GM12878 (cell line): ENCODE results near the gene FMN2. TPM values are rescaled to one million over a fixed set of nuclear protein-coding genes. Genes with fewer than 3 reads are reported as not detected.

Experiments
- ATAC-seq: fragments of 200-7000 bp; cut with Tn5 transposase; 3 replicates; pipeline ENCODE4 v1.9.1; 2020; ENCODE audit warnings: mild to moderate bottlenecking, moderate library complexity
- BruUV-seq: library from RNA; stranded (reverse); fragments of 400-500 nt; replicated peaks from 2 replicates; lab custom pipeline; 2021; lab: Mats Ljungman, UMichigan
- CTCF ChIA-PET: fragments of 300-600 bp; sonication (Branson Sonifier 250); formaldehyde crosslinking; extraction: SDS; loops from one replicate; lab custom pipeline; 2021; ENCODE audit warnings: inconsistent platforms; lab: Yijun Ruan, JAX
- POLR2A ChIA-PET: fragments of 350-600 bp; formaldehyde crosslinking; extraction: SDS; loops from one replicate; lab custom pipeline; 2021; ENCODE audit warnings: inconsistent platforms; lab: Charles Lee
- RAD21 ChIA-PET: fragments of 300-600 bp; sonication (Branson Sonifier 250); formaldehyde crosslinking; loops from one replicate; lab custom pipeline; 2023; ENCODE audit warnings: antibody characterized with exemption; ENCODE audit not compliant: unreplicated experiment; lab: Charles Lee
- SMC1A ChIA-PET: fragments of 300-600 bp; sonication (Branson Sonifier 250); formaldehyde crosslinking; loops from one replicate; lab custom pipeline; 2023; ENCODE audit not compliant: unreplicated experiment, uncharacterized antibody; lab: Charles Lee
- DNase-seq: peaks from one replicate; pipeline ENCODE4 v3.0.0-alpha.2; 2011; ENCODE audit warnings: low read depth, low spot score
- FAIRE-seq: peaks from 3 replicates; lab custom pipeline; 2011; peaks lifted over from hg19 to GRCh38; lab: Jason Lieb, UNC
- H2AFZ ChIP-seq: 2 replicates; pipeline ENCODE4 v1.6.0; 2011; ENCODE audit warnings: low read depth, low read length, control low read depth; ENCODE audit not compliant: control insufficient read depth
- H3K27ac ChIP-seq: 2 replicates; pipeline ENCODE4 v1.5.1; 2011; ENCODE audit warnings: control low read depth; ENCODE audit not compliant: control insufficient read depth, insufficient read depth
- H3K27me3 ChIP-seq, 2 experiments: replicated peaks in 1 of 2; 2 replicates each; pipeline versions ENCODE4 v1.6.0 to v1.6.1; 2011; ENCODE audit warnings: low read length in 1 of 2; ENCODE audit not compliant: control insufficient read depth in 2 of 2, insufficient read depth in 2 of 2
- H3K36me3 ChIP-seq, 2 experiments: 2 replicates each; pipeline ENCODE4 v1.5.1; 2011; ENCODE audit warnings: low read length in 1 of 2; ENCODE audit not compliant: control insufficient read depth in 2 of 2, insufficient read depth in 2 of 2
- H3K4me1 ChIP-seq: 2 replicates; pipeline ENCODE4 v1.6.1; 2011; ENCODE audit warnings: mild to moderate bottlenecking, low read length, moderate library complexity, mixed read lengths; ENCODE audit not compliant: control insufficient read depth, insufficient read depth
- H3K4me2 ChIP-seq: 2 replicates; pipeline ENCODE4 v1.6.0; 2011; ENCODE audit warnings: control low read depth; ENCODE audit not compliant: control insufficient read depth, insufficient read depth
- H3K4me3 ChIP-seq: fragments of 200-600 bp; sonication (generic); 2 replicates; pipeline ENCODE4 v1.5.1; 2016
- H3K79me2 ChIP-seq: 2 replicates; pipeline ENCODE4 v1.6.0; 2011; ENCODE audit warnings: low read length; ENCODE audit not compliant: control insufficient read depth, insufficient read depth
- H3K9ac ChIP-seq: 2 replicates; pipeline ENCODE4 v1.8.0; 2011; ENCODE audit warnings: low read length, control low read depth, mixed read lengths; ENCODE audit not compliant: control insufficient read depth, insufficient read depth
- H3K9me3 ChIP-seq: replicated peaks from 3 replicates; pipeline ENCODE4 v1.5.1; 2011; ENCODE audit warnings: mild to moderate bottlenecking, low read length; ENCODE audit not compliant: control insufficient read depth, insufficient read depth
- H4K20me1 ChIP-seq: 2 replicates; pipeline ENCODE4 v1.6.0; 2011; ENCODE audit not compliant: control insufficient read depth, insufficient read depth
- BRCA1 ChIP-seq: IDR thresholded peaks from 2 replicates; pipeline ENCODE4 v1.6.1; 2011; ENCODE audit warnings: low read depth, low read length, improper control_type of control experiment
- CBX5 ChIP-seq: sonication (generic); IDR thresholded peaks from 2 replicates; pipeline ENCODE4 v1.6.1; 2016; ENCODE audit warnings: low read depth, moderate library complexity, mild to moderate bottlenecking, inconsistent platforms
- CHD1 ChIP-seq: IDR thresholded peaks from 2 replicates; pipeline ENCODE4 v1.6.1; 2012; ENCODE audit warnings: low read depth, low read length, improper control_type of control experiment
- EED ChIP-seq: sonication (generic); IDR thresholded peaks from 2 replicates; pipeline ENCODE4 v1.6.1; 2016; ENCODE audit warnings: antibody characterized with exemption, low read depth
- FOXM1 ChIP-seq: IDR thresholded peaks from 2 replicates; pipeline ENCODE4 v1.6.1; 2012; ENCODE audit warnings: low read depth, mild to moderate bottlenecking, inconsistent platforms, low read length, moderate library complexity
- NR2F1 ChIP-seq: fragments of 450-650 bp; conservative IDR thresholded peaks from 2 replicates; pipeline ENCODE4 v1.6.1; 2017; ENCODE audit warnings: mild to moderate bottlenecking
- PAX5 ChIP-seq: IDR thresholded peaks from 2 replicates; pipeline ENCODE4 v1.6.1; 2011; ENCODE audit warnings: low read depth, low read length, borderline replicate concordance
- YBX1 ChIP-seq: fragments of 450-650 bp; IDR thresholded peaks from 2 replicates; pipeline ENCODE4 v1.6.1; 2016; ENCODE audit warnings: antibody characterized with exemption
- ZNF622 ChIP-seq: fragments of 450-650 bp; IDR thresholded peaks from 2 replicates; pipeline ENCODE4 v1.6.1; 2017; ENCODE audit warnings: mild to moderate bottlenecking, inconsistent platforms
- WGBS: methylation state at CpG from one replicate; pipeline ENCODE4 v1.1.6; 2016; ENCODE audit warnings: low lambda C conversion rate; ENCODE audit not compliant: insufficient replicate concordance, insufficient coverage; ENCODE audit errors: missing lambda C conversion rate; 5-methylcytosine and 5-hydroxymethylcytosine counted together
- in situ Hi-C: fragments of 300-500 bp; cut with MboI; formaldehyde crosslinking; loops from 9 replicates; pipeline ENCODE4 v1.14.3; 2018; ENCODE audit warnings: mixed read lengths
- intact Hi-C: fragments of 100-400 bp; cut with micrococcal nuclease; formaldehyde crosslinking; loops from one replicate; pipeline ENCODE4 v1.14.2; 2022; ENCODE audit not compliant: unreplicated experiment
- polyA plus RNA-seq, 11 experiments: library from polyadenylated mRNA; depleted of rRNA in 4 of 11; unstranded in 6 of 11; stranded (reverse) in 5 of 11; fragments of >200 nt; fragmentation: Nextera tagmentation in 4 of 11; fragmentation: Illumina TruSeq in 1 of 11; extraction: Ambion mirVana in 4 of 11; extraction: Trizol in 1 of 11; gene quantifications; 1 replicate in 1 of 11; 2 replicates in 10 of 11; pipeline versions ENCODE4 v1.2.1 to v1.2.3, GENCODE V29; 2011 to 2016; ENCODE audit warnings: inconsistent platforms in 2 of 11, missing spikeins in 2 of 11, low read depth in 1 of 11
- total RNA-seq, 4 experiments: library from RNA; depleted of rRNA in 3 of 4; stranded (reverse); fragments of >200 nt in 3 of 4; fragmentation: Illumina TruSeq in 1 of 4; extraction: Trizol in 1 of 4; gene quantifications; 2 replicates each; pipeline versions ENCODE4 v1.2.1 to v1.2.3, GENCODE V29; 2013 to 2021
- TF ChIP-seq, protein P1 (sequence below): fragments of 450-650 bp; IDR thresholded peaks from 2 replicates; pipeline ENCODE4 v1.6.1; 2016; ENCODE audit warnings: mild to moderate bottlenecking
- TF ChIP-seq, protein P2 (sequence below): IDR thresholded peaks from 2 replicates; pipeline ENCODE4 v1.6.1; 2011; ENCODE audit warnings: mild to moderate bottlenecking, low read depth, low read length, moderate library complexity; ENCODE audit not compliant: insufficient replicate concordance
- TF ChIP-seq, protein P3 (sequence below): fragments of 450-650 bp; IDR thresholded peaks from 2 replicates; pipeline ENCODE4 v1.6.1; 2017; ENCODE audit warnings: mild to moderate bottlenecking, low read depth, inconsistent platforms; ENCODE audit not compliant: poor library complexity, severe bottlenecking
- TF ChIP-seq, protein P4 (sequence below): IDR thresholded peaks from 2 replicates; pipeline ENCODE4 v1.6.1; 2012; ENCODE audit warnings: low read depth, low read length, improper control_type of control experiment

Gene FMN2
- total and polyA plus RNA-seq, 10 of the 15 experiments (the other 5 are each of a cell fraction or from before 2014, with no cell fraction given), result 0.60 TPM; not detected in 9

DNA sequence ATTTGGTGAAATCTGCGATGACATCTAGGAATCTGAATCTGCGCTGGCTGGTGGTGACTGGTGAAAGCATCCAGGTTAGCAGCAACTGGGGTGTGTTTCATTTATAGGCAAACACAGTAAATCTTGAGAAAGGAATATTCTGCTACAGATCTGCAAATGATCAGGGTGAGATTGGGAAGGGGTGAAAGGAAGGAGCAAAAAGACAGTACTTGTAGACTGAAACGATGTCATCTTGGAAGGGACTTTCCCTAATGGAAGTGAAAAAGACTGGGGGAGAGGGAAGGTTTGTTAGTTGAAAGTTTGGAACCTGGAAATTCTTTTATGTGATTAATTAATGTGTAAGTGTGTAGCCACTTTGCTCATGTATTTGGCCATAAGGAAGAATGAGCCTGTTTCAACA is 228.3 kb downstream of the FMN2 start:
- BruUV-seq, result no TSS peak
- H3K27me3 ChIP-seq, result no peaks in the 10 kb centered on the region
- CTCF ChIA-PET, result no interaction called here
- SMC1A ChIA-PET, result interaction anchor here (0.9 kb wide), 1 partner anchor 13 kb away, joined by 3 read pairs; no protein-coding TSS in a partner anchor
- DNase-seq, result no peak
- no peak for TF ChIP-seq EED
- TF ChIP-seq, protein P1, sequence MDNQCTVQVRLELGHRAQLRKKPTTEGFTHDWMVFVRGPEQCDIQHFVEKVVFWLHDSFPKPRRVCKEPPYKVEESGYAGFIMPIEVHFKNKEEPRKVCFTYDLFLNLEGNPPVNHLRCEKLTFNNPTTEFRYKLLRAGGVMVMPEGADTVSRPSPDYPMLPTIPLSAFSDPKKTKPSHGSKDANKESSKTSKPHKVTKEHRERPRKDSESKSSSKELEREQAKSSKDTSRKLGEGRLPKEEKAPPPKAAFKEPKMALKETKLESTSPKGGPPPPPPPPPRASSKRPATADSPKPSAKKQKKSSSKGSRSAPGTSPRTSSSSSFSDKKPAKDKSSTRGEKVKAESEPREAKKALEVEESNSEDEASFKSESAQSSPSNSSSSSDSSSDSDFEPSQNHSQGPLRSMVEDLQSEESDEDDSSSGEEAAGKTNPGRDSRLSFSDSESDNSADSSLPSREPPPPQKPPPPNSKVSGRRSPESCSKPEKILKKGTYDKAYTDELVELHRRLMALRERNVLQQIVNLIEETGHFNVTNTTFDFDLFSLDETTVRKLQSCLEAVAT, result no peak
- TF ChIP-seq, protein P2, sequence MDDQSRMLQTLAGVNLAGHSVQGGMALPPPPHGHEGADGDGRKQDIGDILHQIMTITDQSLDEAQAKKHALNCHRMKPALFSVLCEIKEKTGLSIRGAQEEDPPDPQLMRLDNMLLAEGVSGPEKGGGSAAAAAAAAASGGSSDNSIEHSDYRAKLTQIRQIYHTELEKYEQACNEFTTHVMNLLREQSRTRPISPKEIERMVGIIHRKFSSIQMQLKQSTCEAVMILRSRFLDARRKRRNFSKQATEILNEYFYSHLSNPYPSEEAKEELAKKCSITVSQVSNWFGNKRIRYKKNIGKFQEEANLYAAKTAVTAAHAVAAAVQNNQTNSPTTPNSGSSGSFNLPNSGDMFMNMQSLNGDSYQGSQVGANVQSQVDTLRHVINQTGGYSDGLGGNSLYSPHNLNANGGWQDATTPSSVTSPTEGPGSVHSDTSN, result no peak
- no peak for TF ChIP-seq BRCA1
- TF ChIP-seq NR2F1, result no peak
- TF ChIP-seq YBX1, result no peak
- no peak for TF ChIP-seq PAX5
- no peak for TF ChIP-seq FOXM1
- no peak for TF ChIP-seq ZNF622
- no peak for TF ChIP-seq CHD1
- no peak for TF ChIP-seq CBX5
- TF ChIP-seq, protein P3, sequence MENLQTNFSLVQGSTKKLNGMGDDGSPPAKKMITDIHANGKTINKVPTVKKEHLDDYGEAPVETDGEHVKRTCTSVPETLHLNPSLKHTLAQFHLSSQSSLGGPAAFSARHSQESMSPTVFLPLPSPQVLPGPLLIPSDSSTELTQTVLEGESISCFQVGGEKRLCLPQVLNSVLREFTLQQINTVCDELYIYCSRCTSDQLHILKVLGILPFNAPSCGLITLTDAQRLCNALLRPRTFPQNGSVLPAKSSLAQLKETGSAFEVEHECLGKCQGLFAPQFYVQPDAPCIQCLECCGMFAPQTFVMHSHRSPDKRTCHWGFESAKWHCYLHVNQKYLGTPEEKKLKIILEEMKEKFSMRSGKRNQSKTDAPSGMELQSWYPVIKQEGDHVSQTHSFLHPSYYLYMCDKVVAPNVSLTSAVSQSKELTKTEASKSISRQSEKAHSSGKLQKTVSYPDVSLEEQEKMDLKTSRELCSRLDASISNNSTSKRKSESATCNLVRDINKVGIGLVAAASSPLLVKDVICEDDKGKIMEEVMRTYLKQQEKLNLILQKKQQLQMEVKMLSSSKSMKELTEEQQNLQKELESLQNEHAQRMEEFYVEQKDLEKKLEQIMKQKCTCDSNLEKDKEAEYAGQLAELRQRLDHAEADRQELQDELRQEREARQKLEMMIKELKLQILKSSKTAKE, result no peak
- TF ChIP-seq, protein P4, sequence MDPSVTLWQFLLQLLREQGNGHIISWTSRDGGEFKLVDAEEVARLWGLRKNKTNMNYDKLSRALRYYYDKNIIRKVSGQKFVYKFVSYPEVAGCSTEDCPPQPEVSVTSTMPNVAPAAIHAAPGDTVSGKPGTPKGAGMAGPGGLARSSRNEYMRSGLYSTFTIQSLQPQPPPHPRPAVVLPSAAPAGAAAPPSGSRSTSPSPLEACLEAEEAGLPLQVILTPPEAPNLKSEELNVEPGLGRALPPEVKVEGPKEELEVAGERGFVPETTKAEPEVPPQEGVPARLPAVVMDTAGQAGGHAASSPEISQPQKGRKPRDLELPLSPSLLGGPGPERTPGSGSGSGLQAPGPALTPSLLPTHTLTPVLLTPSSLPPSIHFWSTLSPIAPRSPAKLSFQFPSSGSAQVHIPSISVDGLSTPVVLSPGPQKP, result no peak
- FAIRE-seq, result no peak
- intact Hi-C loops, result no loop called here
- RAD21 ChIA-PET, result no interaction called here
- no peak for ATAC-seq
- no peaks in the 10 kb centered on the region for H3K79me2 ChIP-seq
- no peaks in the 10 kb centered on the region for H4K20me1 ChIP-seq
- no peaks in the 10 kb centered on the region for H3K36me3 ChIP-seq
- H3K27ac ChIP-seq, result no peak overlapping the region
- in situ Hi-C loops, result no loop called here
- no peaks in the 10 kb centered on the region for H3K4me1 ChIP-seq
- WGBS, result 38% methylated on average over 3 of the region's 3 CpGs
- H3K4me2 ChIP-seq, result no peak overlapping the region
- no peaks in the 10 kb centered on the region for H3K9me3 ChIP-seq
- no peak overlapping the region for H3K4me3 ChIP-seq
- no peak overlapping the region for H2AFZ ChIP-seq
- H3K9ac ChIP-seq, result no peak overlapping the region
- POLR2A ChIA-PET, result no interaction called here
